Astrocyte (in vitro differentiated cells and primary cell): ENCODE results near the gene RIPK1. TPM values are rescaled to one million over a fixed set of nuclear protein-coding genes. Genes with fewer than 3 reads are reported as not detected.

ENCODE experiments used
- DNase-seq: peaks from one replicate; pipeline ENCODE4 v3.0.0-alpha.2; 2010; ENCODE audit warnings: low read depth
- FAIRE-seq: peaks from 2 replicates; lab custom pipeline; 2011; peaks lifted over from hg19 to GRCh38; lab: Jason Lieb, UNC
- H2AFZ ChIP-seq: 2 replicates; pipeline ENCODE4 v1.6.0; 2012; ENCODE audit warnings: low read depth, low read length, inconsistent platforms
- H3K27ac ChIP-seq: 2 replicates; pipeline ENCODE4 v1.5.1; 2011; ENCODE audit warnings: low read depth, low read length, inconsistent platforms
- H3K27me3 ChIP-seq: 2 replicates; pipeline ENCODE4 v1.6.0; 2011; ENCODE audit warnings: low read length, inconsistent platforms; ENCODE audit not compliant: insufficient read depth
- H3K36me3 ChIP-seq: 2 replicates; pipeline ENCODE4 v1.5.1; 2011; ENCODE audit warnings: low read length, inconsistent platforms; ENCODE audit not compliant: insufficient read depth
- H3K4me1 ChIP-seq: 2 replicates; pipeline ENCODE4 v1.5.1; 2011; ENCODE audit warnings: low read length, inconsistent platforms; ENCODE audit not compliant: insufficient read depth
- H3K4me2 ChIP-seq: 2 replicates; pipeline ENCODE4 v1.6.0; 2012; ENCODE audit warnings: low read length, inconsistent platforms
- H3K4me3 ChIP-seq: 2 replicates; pipeline ENCODE4 v1.5.1; 2011; ENCODE audit warnings: low read depth, mild to moderate bottlenecking, low read length, inconsistent platforms; ENCODE audit not compliant: insufficient read depth
- H3K79me2 ChIP-seq: 2 replicates; pipeline ENCODE4 v1.6.0; 2012; ENCODE audit warnings: mild to moderate bottlenecking, low read length, inconsistent platforms; ENCODE audit not compliant: insufficient read depth
- H3K9ac ChIP-seq: 2 replicates; pipeline ENCODE4 v1.6.0; 2012; ENCODE audit warnings: mild to moderate bottlenecking, low read length, inconsistent platforms
- H3K9me3 ChIP-seq: 2 replicates; pipeline ENCODE4 v1.5.1; 2012; ENCODE audit warnings: low read depth, mild to moderate bottlenecking, low read length, inconsistent platforms; ENCODE audit not compliant: insufficient read depth
- H4K20me1 ChIP-seq: 2 replicates; pipeline ENCODE4 v1.6.0; 2012; ENCODE audit warnings: low read length, inconsistent platforms; ENCODE audit not compliant: insufficient read depth
- H3K27ac Mint-ChIP-seq: one replicate; pipeline ENCODE4 v1.8.0; 2021; ENCODE audit warnings: mild to moderate bottlenecking, mixed read lengths; ENCODE audit not compliant: unreplicated experiment
- H3K27me3 Mint-ChIP-seq: one replicate; pipeline ENCODE4 v1.8.0; 2021; ENCODE audit warnings: low read depth, mixed read lengths; ENCODE audit not compliant: unreplicated experiment
- H3K36me3 Mint-ChIP-seq: one replicate; pipeline ENCODE4 v1.8.0; 2021; ENCODE audit warnings: low read depth, mixed read lengths; ENCODE audit not compliant: unreplicated experiment
- H3K4me1 Mint-ChIP-seq: one replicate; pipeline ENCODE4 v1.8.0; 2021; ENCODE audit warnings: low read depth, mixed read lengths; ENCODE audit not compliant: unreplicated experiment
- H3K4me3 Mint-ChIP-seq: one replicate; pipeline ENCODE4 v1.8.0; 2021; ENCODE audit warnings: mild to moderate bottlenecking, moderate library complexity, mixed read lengths; ENCODE audit not compliant: unreplicated experiment
- H3K9me3 Mint-ChIP-seq: one replicate; pipeline ENCODE4 v1.8.0; 2021; ENCODE audit warnings: mild to moderate bottlenecking, mixed read lengths; ENCODE audit not compliant: unreplicated experiment
- EZH2 ChIP-seq: IDR thresholded peaks from 2 replicates; pipeline ENCODE4 v1.6.1; 2012; ENCODE audit warnings: mild to moderate bottlenecking, low read length, inconsistent platforms; ENCODE audit not compliant: insufficient read depth
- total RNA-seq: library from RNA; stranded (reverse); gene quantifications from 2 replicates; pipeline ENCODE4 v1.2.1, GENCODE V29; 2021
- TF ChIP-seq, protein P1 (sequence below): IDR thresholded peaks from 2 replicates; pipeline ENCODE4 v1.5.1; 2011; ENCODE audit warnings: low read depth, mild to moderate bottlenecking, inconsistent platforms, low read length, moderate library complexity; ENCODE audit not compliant: insufficient read depth

The RIPK1 gene
- total RNA-seq, 1 donor from 2014 or later, result 21.9 TPM

DNA sequence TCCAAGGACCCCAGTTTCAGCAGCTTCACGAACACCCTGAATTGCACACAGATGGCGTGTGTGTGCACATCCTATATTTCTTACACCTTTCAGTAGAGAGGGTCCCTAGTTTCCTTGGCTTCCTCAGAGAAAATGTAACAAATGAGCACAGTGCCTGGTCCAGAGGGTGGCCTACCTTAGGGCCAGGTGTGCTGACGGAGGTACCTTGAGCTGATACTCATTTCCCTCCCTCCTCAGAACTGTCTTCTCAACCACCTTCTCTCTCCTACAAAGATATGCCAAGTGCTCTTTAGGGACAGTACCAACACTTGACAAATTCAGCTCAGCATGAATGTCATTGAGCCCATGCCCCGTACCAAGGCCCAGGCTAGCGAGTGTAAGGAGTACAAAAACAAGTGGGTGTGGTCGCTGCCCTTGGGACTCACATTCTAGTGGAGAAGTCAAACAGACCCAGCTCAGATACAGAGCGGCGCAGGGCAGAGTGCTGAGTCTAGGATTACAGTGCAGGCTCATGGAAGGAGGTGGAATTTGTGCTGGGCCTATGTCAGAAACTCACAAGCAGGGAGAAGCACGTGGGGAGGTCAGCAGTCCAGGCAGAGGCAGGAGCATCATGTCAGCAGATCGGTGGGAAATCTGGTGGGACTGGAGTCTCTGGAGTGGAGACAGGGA, 40.6 kb downstream of the RIPK1 start:
- Histone ChIP-seq H3K27me3 (no peaks in the 10 kb centered on the region), H2AFZ (no peak overlapping the region), H3K4me3 (no peak overlapping the region), H3K4me2 (no peak overlapping the region), H3K79me2 (no peaks in the 10 kb centered on the region), H3K27ac (no peak overlapping the region), H3K4me1 (no peaks in the 10 kb centered on the region), H4K20me1 (peaks cover 10% of the 10 kb centered on the region), H3K36me3 (peaks cover 50% of the 10 kb centered on the region), H3K9ac (no peak overlapping the region), H3K9me3 (no peaks in the 10 kb centered on the region)
- Mint-ChIP-seq H3K4me3 (no peak overlapping the region), H3K36me3 (peaks cover 30% of the 10 kb centered on the region), H3K4me1 (no peaks in the 10 kb centered on the region), H3K9me3 (no peaks in the 10 kb centered on the region), H3K27ac (no peak overlapping the region), H3K27me3 (no peaks in the 10 kb centered on the region)
- TF ChIP-seq, protein P1, sequence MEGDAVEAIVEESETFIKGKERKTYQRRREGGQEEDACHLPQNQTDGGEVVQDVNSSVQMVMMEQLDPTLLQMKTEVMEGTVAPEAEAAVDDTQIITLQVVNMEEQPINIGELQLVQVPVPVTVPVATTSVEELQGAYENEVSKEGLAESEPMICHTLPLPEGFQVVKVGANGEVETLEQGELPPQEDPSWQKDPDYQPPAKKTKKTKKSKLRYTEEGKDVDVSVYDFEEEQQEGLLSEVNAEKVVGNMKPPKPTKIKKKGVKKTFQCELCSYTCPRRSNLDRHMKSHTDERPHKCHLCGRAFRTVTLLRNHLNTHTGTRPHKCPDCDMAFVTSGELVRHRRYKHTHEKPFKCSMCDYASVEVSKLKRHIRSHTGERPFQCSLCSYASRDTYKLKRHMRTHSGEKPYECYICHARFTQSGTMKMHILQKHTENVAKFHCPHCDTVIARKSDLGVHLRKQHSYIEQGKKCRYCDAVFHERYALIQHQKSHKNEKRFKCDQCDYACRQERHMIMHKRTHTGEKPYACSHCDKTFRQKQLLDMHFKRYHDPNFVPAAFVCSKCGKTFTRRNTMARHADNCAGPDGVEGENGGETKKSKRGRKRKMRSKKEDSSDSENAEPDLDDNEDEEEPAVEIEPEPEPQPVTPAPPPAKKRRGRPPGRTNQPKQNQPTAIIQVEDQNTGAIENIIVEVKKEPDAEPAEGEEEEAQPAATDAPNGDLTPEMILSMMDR, result no peak
- TF ChIP-seq EZH2, result no peak
- DNase-seq (no peak), FAIRE-seq (no peak)

DNA sequence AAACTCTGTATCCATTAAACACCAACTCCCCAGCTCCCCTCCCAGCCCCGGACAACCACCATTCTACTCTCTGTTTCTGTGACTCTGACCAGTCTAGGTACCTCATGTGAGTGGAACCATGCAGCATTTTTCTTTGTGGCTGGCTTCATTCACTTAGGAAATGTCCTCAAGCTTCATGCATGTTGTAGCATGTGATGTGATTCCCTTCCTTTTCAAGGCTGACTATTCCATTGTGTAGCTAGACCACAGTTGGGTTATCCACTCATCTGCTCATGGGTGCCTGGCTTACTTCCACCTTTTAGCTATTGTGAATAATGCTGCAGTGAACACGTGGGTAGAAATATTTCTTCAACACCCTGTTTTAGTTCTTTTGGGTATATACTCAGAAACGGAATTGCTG, 41.5 kb downstream of the RIPK1 start:
- Histone ChIP-seq H3K4me1 (no peaks in the 10 kb centered on the region), H3K79me2 (no peaks in the 10 kb centered on the region), H3K9me3 (no peaks in the 10 kb centered on the region), H3K9ac (no peak overlapping the region), H3K4me3 (no peak overlapping the region), H3K27me3 (no peaks in the 10 kb centered on the region), H3K27ac (no peak overlapping the region), H2AFZ (no peak overlapping the region), H3K4me2 (no peak overlapping the region), H4K20me1 (peaks cover 10% of the 10 kb centered on the region), H3K36me3 (peaks cover 43% of the 10 kb centered on the region)
- peaks cover 23% of the 10 kb centered on the region for H3K36me3 Mint-ChIP-seq
- no peaks in the 10 kb centered on the region for H3K4me1 Mint-ChIP-seq
- DNase-seq (no peak), FAIRE-seq (no peak)
- H3K27ac Mint-ChIP-seq, result no peak overlapping the region
- H3K27me3 Mint-ChIP-seq, result no peaks in the 10 kb centered on the region
- TF ChIP-seq, protein P1, result no peak
- TF ChIP-seq EZH2, result no peak
- H3K9me3 Mint-ChIP-seq, result no peaks in the 10 kb centered on the region
- no peak overlapping the region for H3K4me3 Mint-ChIP-seq

DNA sequence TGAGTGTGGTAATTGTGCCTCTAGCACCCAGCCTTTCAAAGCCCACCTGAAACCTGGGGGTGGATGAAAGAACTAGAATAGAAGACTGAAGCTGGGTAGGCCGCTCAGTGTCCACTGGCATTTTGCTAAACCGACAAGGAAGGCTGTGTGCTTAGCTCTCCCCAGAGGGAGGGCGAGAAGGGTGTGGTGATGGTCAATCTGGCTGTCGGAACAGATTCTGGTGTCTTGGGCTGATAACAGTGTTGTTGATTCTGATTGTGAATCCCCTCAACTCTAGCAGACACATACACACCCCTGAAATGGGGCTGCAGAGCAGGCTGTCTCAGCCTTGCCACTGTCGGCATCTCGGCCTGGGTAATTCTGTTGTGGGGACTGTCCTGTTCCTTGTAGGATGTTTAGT, 46.1 kb downstream of the RIPK1 start:
- Histone ChIP-seq H3K27me3 (no peaks in the 10 kb centered on the region), H3K9ac (no peak overlapping the region), H2AFZ (no peak overlapping the region), H3K9me3 (no peaks in the 10 kb centered on the region), H3K27ac (no peak overlapping the region), H3K4me2 (no peak overlapping the region), H3K79me2 (peaks cover 5% of the 10 kb centered on the region), H4K20me1 (peaks cover 5% of the 10 kb centered on the region), H3K36me3 (peaks cover 15% of the 10 kb centered on the region), H3K4me1 (peaks cover 11% of the 10 kb centered on the region), H3K4me3 (no peak overlapping the region)
- TF ChIP-seq, protein P1, result no peak
- no peak for TF ChIP-seq EZH2
- H3K27ac Mint-ChIP-seq, result no peak overlapping the region
- H3K9me3 Mint-ChIP-seq, result no peaks in the 10 kb centered on the region
- no peak overlapping the region for H3K4me3 Mint-ChIP-seq
- peaks cover 10% of the 10 kb centered on the region for H3K36me3 Mint-ChIP-seq
- DNase-seq (no peak), FAIRE-seq (no peak)
- no peaks in the 10 kb centered on the region for H3K27me3 Mint-ChIP-seq
- peaks cover 4% of the 10 kb centered on the region for H3K4me1 Mint-ChIP-seq
